ENCODE measurements around the gene ILF3.
A peak's percentile ranks its signal among the peaks of the same experiment; 100 is the strongest.

ILF3 gene

DNA sequence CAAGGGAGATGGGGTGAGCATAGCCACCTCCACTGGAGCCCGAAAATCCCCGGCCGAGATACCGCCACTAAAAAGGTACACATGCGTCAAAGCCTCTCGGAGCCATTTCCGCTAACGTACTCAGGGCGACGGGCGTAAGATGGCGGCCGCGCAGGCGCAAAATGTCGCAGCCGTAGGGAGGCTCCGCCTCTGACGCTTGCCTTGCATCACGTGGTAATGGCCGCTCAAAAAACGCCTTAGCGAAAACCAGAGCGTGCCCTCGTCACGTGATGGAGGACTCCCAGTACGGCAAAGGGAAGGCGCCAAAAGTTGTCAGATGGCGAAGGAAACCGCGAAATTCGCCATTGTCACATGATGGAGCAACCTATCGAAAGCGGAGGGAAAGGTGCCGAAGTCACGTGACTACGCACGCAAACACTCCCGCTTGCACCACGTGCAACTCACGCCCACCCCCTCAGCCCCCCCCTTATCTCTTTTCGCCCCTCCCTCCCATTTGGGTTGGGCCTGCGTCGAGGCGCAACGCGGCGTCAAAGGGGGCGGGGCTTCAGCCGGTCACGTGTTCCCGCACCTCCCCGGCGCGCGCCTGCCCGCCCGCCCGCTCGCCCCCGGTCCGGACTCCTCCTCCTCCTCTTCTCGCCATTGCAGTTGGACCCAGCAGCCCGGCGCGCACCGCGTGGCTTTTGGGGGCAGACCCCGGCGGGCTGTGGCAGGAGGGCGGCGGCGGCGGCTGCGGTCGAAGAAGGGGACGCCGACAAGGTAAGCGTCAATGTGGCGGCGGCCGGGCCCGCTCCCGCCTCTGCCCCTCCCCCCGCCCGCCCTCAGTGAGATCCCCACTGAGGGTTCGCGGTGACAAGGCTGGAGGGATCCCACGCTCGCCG is at the start of gene ILF3:
Gene ILF3, plus strand, starts transcription at position 615 of the 878 bp plus-strand sequence. CDS start 16,260 bp downstream, outside the sequence.
- H3K27me3 ChIP-seq (replicated peaks; ENCODE audit: control insufficient read depth, insufficient read depth, low read length) = no peaks in the 10 kb centered on the region
- H3K4me3 ChIP-seq (replicated peaks; ENCODE audit: low read depth, low read length) = peak within 1 kb of the TSS; percentile 91
- TF ChIP-seq, protein P1, sequence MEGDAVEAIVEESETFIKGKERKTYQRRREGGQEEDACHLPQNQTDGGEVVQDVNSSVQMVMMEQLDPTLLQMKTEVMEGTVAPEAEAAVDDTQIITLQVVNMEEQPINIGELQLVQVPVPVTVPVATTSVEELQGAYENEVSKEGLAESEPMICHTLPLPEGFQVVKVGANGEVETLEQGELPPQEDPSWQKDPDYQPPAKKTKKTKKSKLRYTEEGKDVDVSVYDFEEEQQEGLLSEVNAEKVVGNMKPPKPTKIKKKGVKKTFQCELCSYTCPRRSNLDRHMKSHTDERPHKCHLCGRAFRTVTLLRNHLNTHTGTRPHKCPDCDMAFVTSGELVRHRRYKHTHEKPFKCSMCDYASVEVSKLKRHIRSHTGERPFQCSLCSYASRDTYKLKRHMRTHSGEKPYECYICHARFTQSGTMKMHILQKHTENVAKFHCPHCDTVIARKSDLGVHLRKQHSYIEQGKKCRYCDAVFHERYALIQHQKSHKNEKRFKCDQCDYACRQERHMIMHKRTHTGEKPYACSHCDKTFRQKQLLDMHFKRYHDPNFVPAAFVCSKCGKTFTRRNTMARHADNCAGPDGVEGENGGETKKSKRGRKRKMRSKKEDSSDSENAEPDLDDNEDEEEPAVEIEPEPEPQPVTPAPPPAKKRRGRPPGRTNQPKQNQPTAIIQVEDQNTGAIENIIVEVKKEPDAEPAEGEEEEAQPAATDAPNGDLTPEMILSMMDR (IDR thresholded peaks at IDR 0.05; ENCODE audit: insufficient read depth, low read length, poor library complexity, severe bottlenecking) = no peak
- DNase-seq (ENCODE audit: extremely low read depth, insufficient read length) = peak; percentile 100
- peaks cover 6% of the 10 kb centered on the region for H3K36me3 ChIP-seq (ENCODE audit: control insufficient read depth, insufficient read depth, low read length)

DNA sequence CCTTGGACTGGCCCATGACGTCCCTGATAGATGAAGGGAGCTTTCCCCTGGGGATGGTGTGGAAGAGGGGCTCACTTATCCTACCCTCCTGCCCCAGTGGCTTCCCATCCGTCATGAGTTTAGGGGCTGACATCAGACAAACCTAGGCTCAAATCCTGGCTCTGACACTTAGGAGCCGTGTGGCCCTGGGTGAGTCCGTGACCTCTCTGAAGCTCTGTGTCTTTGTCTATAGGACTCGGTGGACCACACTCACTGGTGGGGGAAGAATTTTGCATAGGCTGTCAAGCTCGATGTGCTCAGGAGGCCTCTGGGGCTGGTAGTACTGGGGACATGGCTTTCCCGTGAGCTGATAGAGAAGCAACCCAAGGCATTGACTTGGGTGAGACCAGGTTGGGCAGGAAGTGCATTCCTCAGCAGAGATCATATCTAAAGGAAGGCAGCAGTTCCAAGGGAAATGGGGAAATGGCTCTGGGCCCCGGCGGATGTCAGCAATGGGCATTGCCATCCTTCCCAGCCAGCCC is 49.6 kb upstream of the ILF3 start:
- peak; percentile 49 for DNase-seq (ENCODE audit: extremely low read depth, insufficient read length)
- no peaks in the 10 kb centered on the region for H3K27me3 ChIP-seq (replicated peaks; ENCODE audit: control insufficient read depth, insufficient read depth, low read length)
- H3K36me3 ChIP-seq (ENCODE audit: control insufficient read depth, insufficient read depth, low read length) = no peaks in the 10 kb centered on the region; the same call in 1 of the 2 replicates
- TF ChIP-seq, protein P1 (IDR thresholded peaks at IDR 0.05; ENCODE audit: insufficient read depth, low read length, poor library complexity, severe bottlenecking) = no peak
- peak overlapping the region; percentile 99 for H3K4me3 ChIP-seq (replicated peaks; ENCODE audit: low read depth, low read length)

DNA sequence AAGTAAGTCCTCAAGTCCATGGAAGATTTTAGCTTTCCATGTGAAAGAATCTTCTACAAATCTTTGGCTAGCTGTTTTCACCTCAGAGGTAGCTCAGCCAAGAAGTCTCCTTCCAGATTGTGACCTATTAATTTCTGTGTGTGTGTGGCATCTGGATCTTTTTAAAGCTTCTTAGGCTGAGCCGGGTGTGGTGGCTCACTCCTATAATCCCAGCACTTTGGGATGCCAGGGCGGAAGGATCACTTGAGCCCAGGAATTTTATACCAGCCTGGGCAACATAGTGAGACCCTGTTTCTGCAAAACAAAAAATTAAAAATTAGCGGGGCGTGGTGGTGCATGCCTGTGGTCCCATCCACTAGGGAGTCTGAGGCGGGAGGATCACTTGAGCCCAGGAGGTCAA is 42.2 kb upstream of the ILF3 start:
- no peak for DNase-seq (ENCODE audit: extremely low read depth, insufficient read length)

DNA sequence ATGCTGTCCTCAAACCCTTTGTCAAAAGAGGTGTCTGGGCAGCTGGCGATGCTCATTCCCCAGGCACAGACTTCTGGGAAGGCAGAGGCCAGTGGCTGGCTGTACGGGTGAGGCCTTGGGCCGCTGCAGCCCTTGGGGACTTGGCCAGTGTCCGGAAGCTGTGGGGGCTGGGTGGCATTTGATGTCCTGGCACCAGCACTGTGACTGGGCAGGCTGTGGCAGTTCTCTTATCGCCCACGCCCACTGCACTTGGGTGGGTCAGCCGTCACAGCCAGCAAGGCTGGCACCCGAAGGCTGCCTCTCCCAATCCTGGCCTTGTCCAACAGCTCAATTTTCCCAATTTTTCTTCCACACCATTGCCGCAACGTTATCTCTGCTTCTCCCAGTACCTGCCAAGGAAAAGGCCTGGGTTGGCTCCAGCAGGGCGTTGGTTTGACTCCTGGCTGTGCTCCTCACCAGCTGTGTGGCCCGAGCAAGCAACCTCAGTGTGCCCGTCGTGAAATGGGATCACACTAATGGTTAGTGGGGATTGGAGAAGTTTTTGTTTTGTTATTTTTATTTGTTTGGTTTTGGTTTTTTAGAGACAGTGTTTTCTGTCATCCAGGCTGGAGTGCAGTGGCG is 41.5 kb upstream of the ILF3 start:
- no peak overlapping the region for H3K4me3 ChIP-seq (replicated peaks; ENCODE audit: low read depth, low read length)
- DNase-seq (ENCODE audit: extremely low read depth, insufficient read length) = no peak
- no peaks in the 10 kb centered on the region; the same call in 1 of the 2 replicates for H3K36me3 ChIP-seq (ENCODE audit: control insufficient read depth, insufficient read depth, low read length)
- TF ChIP-seq, protein P1 (IDR thresholded peaks at IDR 0.05; ENCODE audit: insufficient read depth, low read length, poor library complexity, severe bottlenecking) = no peak
- no peaks in the 10 kb centered on the region for H3K27me3 ChIP-seq (replicated peaks; ENCODE audit: control insufficient read depth, insufficient read depth, low read length)

More for the DNA sequence above, 42.2 kb upstream of the ILF3 start:
- H3K4me3 ChIP-seq (replicated peaks; ENCODE audit: low read depth, low read length) = no peak overlapping the region
- TF ChIP-seq, protein P1 (IDR thresholded peaks at IDR 0.05; ENCODE audit: insufficient read depth, low read length, poor library complexity, severe bottlenecking) = no peak
- no peaks in the 10 kb centered on the region for H3K27me3 ChIP-seq (replicated peaks; ENCODE audit: control insufficient read depth, insufficient read depth, low read length)
- no peaks in the 10 kb centered on the region; the same call in 1 of the 2 replicates for H3K36me3 ChIP-seq (ENCODE audit: control insufficient read depth, insufficient read depth, low read length)

DNA sequence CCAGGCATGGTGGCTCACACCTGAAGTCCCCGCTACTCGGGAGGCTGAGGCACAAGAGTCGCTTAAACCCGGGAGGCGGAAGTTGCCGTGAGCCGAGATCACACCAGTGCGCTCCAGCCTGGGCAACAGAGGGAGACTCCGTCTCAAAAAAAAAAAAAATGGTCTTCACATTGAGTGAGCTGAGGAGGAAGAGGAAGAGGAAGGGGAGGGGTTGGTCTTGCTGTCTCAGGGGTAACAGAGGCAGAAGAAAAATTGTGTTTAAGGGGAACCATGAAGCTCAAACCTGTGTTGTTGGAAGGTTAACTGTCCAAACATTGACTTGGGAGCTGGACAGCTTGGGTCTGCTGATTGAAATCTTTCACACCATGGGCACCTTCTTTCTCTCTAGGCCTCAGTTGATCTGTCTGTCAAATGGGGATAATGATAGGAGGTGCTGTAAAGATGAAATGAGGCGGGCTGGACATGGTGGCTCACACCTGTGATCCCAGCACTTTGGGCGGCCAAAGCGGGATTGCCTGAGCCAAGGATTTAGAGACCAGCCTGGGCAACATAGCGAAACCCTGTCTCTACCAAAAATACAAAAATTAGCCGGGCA is 38.6 kb upstream of the ILF3 start:
- no peak for DNase-seq (ENCODE audit: extremely low read depth, insufficient read length)
- TF ChIP-seq, protein P1 (IDR thresholded peaks at IDR 0.05; ENCODE audit: insufficient read depth, low read length, poor library complexity, severe bottlenecking) = no peak
- H3K4me3 ChIP-seq (replicated peaks; ENCODE audit: low read depth, low read length) = no peak overlapping the region
- no peaks in the 10 kb centered on the region; the same call in 1 of the 2 replicates for H3K36me3 ChIP-seq (ENCODE audit: control insufficient read depth, insufficient read depth, low read length)
- H3K27me3 ChIP-seq (replicated peaks; ENCODE audit: control insufficient read depth, insufficient read depth, low read length) = no peaks in the 10 kb centered on the region

Data from GM06990 (cell line).